ENCODE results near the gene ZNF367. TPM values are rescaled to one million over a fixed set of nuclear protein-coding genes. Genes with fewer than 3 reads are reported as not detected.
A peak's percentile ranks its signal among the peaks of the same experiment; 100 is the strongest.

ZNF367 gene
- total and polyA plus RNA-seq, 7 experiments from 2014 or later, result 0.71 to 22.9 (median 4.4) TPM

- H3K4me3 ChIP-seq (ENCODE audit: low read length), result no peak overlapping the region
These were observed 1.5 kb upstream of the ZNF367 start for GRCh38 chr9:96419691-96419969.

DNA sequence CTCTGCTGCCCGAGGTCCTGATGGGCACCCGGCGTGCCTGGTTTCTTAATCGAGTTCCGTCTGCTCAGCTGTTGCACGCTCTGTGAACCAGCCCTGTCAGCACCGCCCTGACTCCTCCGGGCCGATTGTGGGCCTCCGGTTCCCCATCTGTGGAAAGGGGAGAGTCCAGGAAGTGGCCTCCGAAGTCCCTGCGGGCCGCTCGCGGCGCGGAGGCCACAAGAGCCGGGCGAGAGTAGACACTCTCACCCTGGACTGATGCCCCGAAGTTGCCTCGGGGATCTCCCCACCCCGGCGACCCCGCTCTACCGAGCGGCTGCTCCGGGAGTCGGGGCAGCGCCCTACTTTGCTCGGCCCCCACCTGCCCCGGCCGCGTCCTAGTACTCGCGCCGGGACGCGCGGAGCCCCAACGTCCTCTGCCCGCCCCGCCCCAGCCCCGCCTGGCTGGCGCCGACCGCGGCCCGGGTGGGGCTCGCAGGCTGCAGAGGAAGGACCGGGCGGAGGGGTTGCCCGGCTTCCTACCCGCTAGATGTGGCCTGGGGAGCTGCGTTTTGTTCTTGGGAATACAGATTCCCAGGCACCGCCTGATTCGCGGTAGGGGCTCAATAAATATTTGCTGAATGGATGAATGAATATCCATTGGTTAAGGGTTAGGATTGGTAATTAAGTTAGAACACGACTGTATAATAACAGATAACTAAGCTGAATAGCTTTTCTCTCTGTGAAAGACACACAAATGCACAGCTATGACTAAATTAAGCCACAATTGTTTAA lies 935 bp upstream of the ZNF367 start:
- peak overlapping the region; percentile 85 for H3K27ac ChIP-seq (ENCODE audit: low read depth, low read length)
- ATAC-seq (peak; percentile 42), DNase-seq (peak in 4 of 9 donors; percentile 21 to 76 (median 37))
- intact Hi-C loops (cut with micrococcal nuclease), result loop anchor here (1.0 to 10.0 kb wide), 14 partner anchors 31 to 1683 kb away; partner anchors contain the start of genes HABP4 (in 2 of the 2), ZNF510 (in 2 of the 2), ANP32B (in 1 of the 2) and ERCC6L2 (in 1 of the 2)
- Mint-ChIP-seq H3K4me1 (peaks cover 14 to 32% (median 22%) of the 10 kb centered on the region in 7 donors), H3K4me3 (peak overlapping the region; percentile 87 to 98 (median 90)), H3K36me3 (no peaks in the 10 kb centered on the region), H3K27ac (peak overlapping the region; percentile 69 to 95 (median 88)), H3K9me3 (no peaks in the 10 kb centered on the region), H3K27me3 (no peaks in the 10 kb centered on the region)
- no peaks in the 10 kb centered on the region for H3K9me3 ChIP-seq (ENCODE audit: control insufficient read depth in 2 of 3, low read length in 3 of 3)
- H3K4me3 ChIP-seq (ENCODE audit: low read length), result peak overlapping the region; percentile 92
- H3K36me3 ChIP-seq (ENCODE audit: control insufficient read depth in 2 of 3, insufficient read depth in 3 of 3, low read length in 3 of 3), result peaks cover 0 to 12% (median 0%) of the 10 kb centered on the region in 3 experiments
- H3K27me3 ChIP-seq (ENCODE audit: control insufficient read depth in 2 of 2, insufficient read depth in 2 of 2, low read length in 2 of 2), result no peaks in the 10 kb centered on the region
- POLR2A ChIA-PET, result interaction anchor here (0.6 to 2.6 kb wide), 7 partner anchors 20 to 530 kb away, joined by 3 to 33 read pairs (median 4); partner anchors contain the start of gene HABP4
- H3K4me1 ChIP-seq (ENCODE audit: control insufficient read depth in 2 of 2, insufficient read depth in 2 of 2, low read length in 2 of 2), result peaks cover 12 to 22% of the 10 kb centered on the region in 2 donors
- CTCF ChIA-PET, result interaction anchor here (0.9 to 1.0 kb wide), 2 partner anchors 30 to 74 kb away, joined by 3 to 4 read pairs; partner anchors contain the start of gene HABP4

More at GRCh38 chr9:96419691-96419969, 1.5 kb upstream of the ZNF367 start:
- DNase-seq, result no peak
- H3K27me3 ChIP-seq (ENCODE audit: control insufficient read depth in 2 of 2, insufficient read depth in 2 of 2, low read length in 2 of 2), result no peaks in the 10 kb centered on the region
- POLR2A ChIA-PET, result interaction anchor here (0.6 to 2.6 kb wide), 5 partner anchors 21 to 530 kb away, joined by 4 to 33 read pairs (median 4); partner anchors contain the start of gene HABP4
- Mint-ChIP-seq H3K27me3 (no peaks in the 10 kb centered on the region), H3K36me3 (no peaks in the 10 kb centered on the region), H3K9me3 (no peaks in the 10 kb centered on the region), H3K27ac (peak overlapping the region; percentile 23 to 91 (median 83)), H3K4me1 (peaks cover 12 to 32% (median 21%) of the 10 kb centered on the region in 7 donors), H3K4me3 (peak overlapping the region; percentile 46 to 98 (median 84))
- CTCF ChIA-PET, result interaction anchor here (0.9 to 1.0 kb wide), 2 partner anchors 30 to 73 kb away, joined by 3 to 4 read pairs; partner anchors contain the start of gene HABP4
- H3K36me3 ChIP-seq (ENCODE audit: control insufficient read depth in 2 of 3, insufficient read depth in 3 of 3, low read length in 3 of 3), result peaks cover 0 to 12% (median 0%) of the 10 kb centered on the region in 3 experiments
- peak overlapping the region; percentile 85 for H3K27ac ChIP-seq (ENCODE audit: low read depth, low read length)
- no peak for ATAC-seq
- intact Hi-C loops (cut with micrococcal nuclease), result loop anchor here (1.0 to 10.0 kb wide), 8 partner anchors 147 to 1683 kb away; partner anchors contain the start of genes ZNF510 (in 2 of the 2), ANP32B (in 1 of the 2), NCBP1 (in 1 of the 2) and TSTD2 (in 1 of the 2)
- no peaks in the 10 kb centered on the region for H3K9me3 ChIP-seq (ENCODE audit: control insufficient read depth in 2 of 3, low read length in 3 of 3)
- H3K4me1 ChIP-seq (ENCODE audit: control insufficient read depth in 2 of 2, insufficient read depth in 2 of 2, low read length in 2 of 2), result peaks cover 6 to 19% of the 10 kb centered on the region in 2 donors

DNA sequence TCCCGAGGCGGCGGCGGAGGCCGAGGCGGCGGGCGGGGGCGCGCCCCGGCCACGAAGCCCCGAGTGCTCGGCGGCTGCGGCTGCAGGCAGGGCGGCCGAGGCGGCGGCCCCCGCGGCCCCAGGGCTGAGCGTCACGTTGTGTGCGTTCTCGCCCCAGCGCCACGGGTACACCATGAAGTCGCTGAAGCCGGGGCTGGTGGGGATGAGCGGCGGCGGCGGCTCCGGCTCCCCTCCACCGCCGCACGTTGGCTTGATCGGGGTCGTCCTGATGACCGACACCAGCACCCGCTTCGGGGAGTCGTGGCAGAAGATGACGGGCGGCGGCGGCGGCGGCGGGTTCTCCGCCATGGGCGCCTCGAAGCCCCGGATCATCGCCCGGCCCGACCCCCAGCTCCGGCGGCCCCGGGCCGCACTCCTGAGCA lies 498 bp downstream of the ZNF367 start:
- Mint-ChIP-seq H3K9me3 (no peaks in the 10 kb centered on the region), H3K4me3 (peak overlapping the region; percentile 84 to 98 (median 88)), H3K27me3 (no peaks in the 10 kb centered on the region), H3K4me1 (peaks cover 22 to 44% (median 36%) of the 10 kb centered on the region in 7 donors), H3K36me3 (no peaks in the 10 kb centered on the region), H3K27ac (peak overlapping the region; percentile 70 to 97 (median 89))
- peak in 1 of 9 donors; percentile 57 for DNase-seq
- POLR2A ChIA-PET, result interaction anchor here (0.5 to 2.6 kb wide), 5 partner anchors 9 to 1106 kb away, joined by 3 to 33 read pairs (median 4); partner anchors contain the start of gene HABP4
- intact Hi-C loops (cut with micrococcal nuclease), result loop anchor here (1.0 to 10.0 kb wide), 16 partner anchors 18 to 1685 kb away; partner anchors contain the start of genes HABP4 (in 2 of the 2), SLC35D2 (in 2 of the 2), ZNF510 (in 2 of the 2) and ANP32B (in 1 of the 2)
- CTCF ChIA-PET, result no interaction called here
- ATAC-seq, result peak; percentile 4
- H3K27me3 ChIP-seq (ENCODE audit: control insufficient read depth in 2 of 2, insufficient read depth in 2 of 2, low read length in 2 of 2), result no peaks in the 10 kb centered on the region
- H3K36me3 ChIP-seq (ENCODE audit: control insufficient read depth in 2 of 3, insufficient read depth in 3 of 3, low read length in 3 of 3), result peaks cover 0 to 12% (median 0%) of the 10 kb centered on the region in 3 experiments
- H3K4me3 ChIP-seq (ENCODE audit: low read length), result peak overlapping the region; percentile 92
- peak overlapping the region; percentile 85 for H3K27ac ChIP-seq (ENCODE audit: low read depth, low read length)
- peaks cover 19 to 36% of the 10 kb centered on the region in 2 donors for H3K4me1 ChIP-seq (ENCODE audit: control insufficient read depth in 2 of 2, insufficient read depth in 2 of 2, low read length in 2 of 2)
- H3K9me3 ChIP-seq (ENCODE audit: control insufficient read depth in 2 of 3, low read length in 3 of 3), result no peaks in the 10 kb centered on the region

DNA sequence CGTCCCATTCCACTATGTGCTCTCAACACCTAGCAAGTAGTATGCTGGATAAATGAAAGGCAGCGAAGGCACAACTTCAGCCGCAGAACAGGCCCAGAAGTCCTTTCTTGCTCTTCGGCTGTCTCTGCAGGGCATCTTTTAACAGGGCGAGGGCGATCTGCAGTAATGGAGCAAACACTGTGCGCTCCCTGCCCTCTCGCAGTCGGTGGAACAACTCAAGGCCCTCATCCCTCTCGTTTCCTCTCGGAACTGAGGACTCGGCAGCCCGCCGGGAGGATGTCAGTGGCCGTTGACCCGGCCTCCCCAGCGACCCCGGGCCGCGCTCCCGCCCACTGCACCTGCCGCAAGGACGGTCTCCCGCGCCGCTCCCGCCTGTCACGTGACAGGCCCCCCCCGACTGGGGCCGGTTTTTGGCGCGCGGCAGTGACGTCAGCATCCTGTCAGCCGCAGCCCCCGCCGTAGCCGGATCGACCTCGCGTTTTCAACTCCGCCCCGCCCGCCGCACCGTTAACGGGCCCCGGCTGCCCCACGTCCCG lies 1.1 kb downstream of the ZNF367 start:
- Histone ChIP-seq H3K9me3 (ENCODE audit: control insufficient read depth in 2 of 3, low read length in 3 of 3) (no peaks in the 10 kb centered on the region), H3K27ac (ENCODE audit: low read depth, low read length) (peak overlapping the region; percentile 98), H3K36me3 (ENCODE audit: control insufficient read depth in 2 of 3, insufficient read depth in 3 of 3, low read length in 3 of 3) (peaks cover 0 to 12% (median 0%) of the 10 kb centered on the region in 3 experiments), H3K4me1 (ENCODE audit: control insufficient read depth in 2 of 2, insufficient read depth in 2 of 2, low read length in 2 of 2) (peaks cover 19 to 36% of the 10 kb centered on the region in 2 donors), H3K4me3 (ENCODE audit: low read length) (peak overlapping the region; percentile 94), H3K27me3 (ENCODE audit: control insufficient read depth in 2 of 2, insufficient read depth in 2 of 2, low read length in 2 of 2) (no peaks in the 10 kb centered on the region)
- Mint-ChIP-seq H3K4me1 (peaks cover 25 to 47% (median 39%) of the 10 kb centered on the region in 7 donors), H3K27me3 (no peaks in the 10 kb centered on the region), H3K9me3 (no peaks in the 10 kb centered on the region), H3K27ac (peak overlapping the region; percentile 92 to 98 (median 96)), H3K4me3 (peak overlapping the region; percentile 87 to 98 (median 92)), H3K36me3 (no peaks in the 10 kb centered on the region)
- DNase-seq, result peak; percentile 77 to 90 (median 88)
- ChIA-PET POLR2A (interaction anchor here (0.5 to 2.6 kb wide), 11 partner anchors 10 to 1105 kb away, joined by 3 to 38 read pairs (median 4); partner anchors contain the start of gene HABP4), CTCF (interaction anchor here (1.2 to 1.5 kb wide), 2 partner anchors 18 to 91 kb away, joined by 4 to 7 read pairs; no protein-coding TSS in a partner anchor)
- peak; percentile 46 for ATAC-seq
- intact Hi-C loops (cut with micrococcal nuclease), result loop anchor here (1.0 to 10.0 kb wide), 10 partner anchors 18 to 1685 kb away; partner anchors contain the start of genes ZNF510 (in 2 of the 2), ANP32B (in 1 of the 2) and SLC35D2 (in 1 of the 2)

DNA sequence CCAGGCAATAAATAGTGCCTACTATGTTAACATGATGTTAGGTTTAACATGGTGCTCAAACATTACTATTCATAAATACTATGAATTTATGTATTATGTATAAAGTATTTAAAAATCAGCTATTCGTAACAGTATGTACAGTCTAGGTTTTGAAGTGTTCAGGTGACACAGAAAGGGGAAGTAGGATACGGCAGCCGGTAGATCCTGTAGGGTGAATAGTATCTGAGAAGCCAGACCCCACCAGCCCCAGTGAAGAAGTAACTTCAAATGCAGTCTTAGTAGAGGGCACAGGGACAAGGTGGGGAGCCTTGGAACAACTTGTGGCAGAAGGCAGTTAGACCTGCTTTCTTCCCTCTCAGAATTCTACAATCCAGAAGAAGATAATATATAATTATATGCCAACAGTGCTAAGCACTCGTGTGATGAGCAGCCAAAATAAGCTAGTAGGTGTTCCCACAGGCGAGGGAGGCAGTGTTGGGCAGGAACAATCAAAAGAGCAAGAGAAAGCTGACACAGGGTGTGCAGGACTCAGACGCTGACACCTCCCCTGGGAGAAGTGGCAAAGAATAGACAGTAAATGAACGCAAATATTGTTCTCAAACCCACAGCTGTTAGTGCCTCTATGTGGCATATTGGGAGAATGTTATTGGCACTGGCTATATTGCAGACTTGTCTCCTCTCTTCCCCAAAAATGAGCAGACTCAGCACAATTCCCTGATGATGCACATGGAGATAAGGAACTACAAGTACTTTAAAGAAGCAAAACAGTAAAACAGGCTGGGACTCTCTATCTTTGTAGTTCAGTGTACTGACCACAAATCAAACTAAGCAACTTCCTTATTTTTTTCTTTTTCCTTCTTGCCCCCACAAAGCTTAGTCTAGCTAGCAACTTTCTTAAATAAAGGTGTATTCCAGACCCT lies 4.6 kb downstream of the ZNF367 start:
- H3K27ac ChIP-seq (ENCODE audit: low read depth, low read length), result peak overlapping the region; percentile 58
- H3K9me3 ChIP-seq (ENCODE audit: control insufficient read depth in 2 of 3, low read length in 3 of 3), result no peaks in the 10 kb centered on the region
- H3K27me3 ChIP-seq (ENCODE audit: control insufficient read depth in 2 of 2, insufficient read depth in 2 of 2, low read length in 2 of 2), result no peaks in the 10 kb centered on the region
- H3K4me1 ChIP-seq (ENCODE audit: control insufficient read depth in 2 of 2, insufficient read depth in 2 of 2, low read length in 2 of 2), result peaks cover 19 to 25% of the 10 kb centered on the region in 2 donors
- H3K36me3 Mint-ChIP-seq, result peaks cover 0 to 5% (median 0%) of the 10 kb centered on the region in 5 donors
- ATAC-seq, result no peak
- H3K4me1 Mint-ChIP-seq, result peaks cover 24 to 44% (median 33%) of the 10 kb centered on the region in 7 donors
- peaks cover 0 to 12% (median 0%) of the 10 kb centered on the region in 3 experiments for H3K36me3 ChIP-seq (ENCODE audit: control insufficient read depth in 2 of 3, insufficient read depth in 3 of 3, low read length in 3 of 3)
- peak overlapping the region; percentile 64 to 84 (median 73) for H3K4me3 Mint-ChIP-seq
- peak overlapping the region; percentile 17 for H3K4me3 ChIP-seq (ENCODE audit: low read length)
- peak overlapping the region; percentile 66 to 92 (median 81) for H3K27ac Mint-ChIP-seq
- intact Hi-C loops (cut with micrococcal nuclease), result loop anchor here in 1 of 2 donors (10.0 kb wide), 4 partner anchors 361 to 1571 kb away; partner anchors contain the start of genes ANP32B and ZNF510
- H3K27me3 Mint-ChIP-seq, result no peaks in the 10 kb centered on the region
- peak in 1 of 9 donors; percentile 6 for DNase-seq
- no peaks in the 10 kb centered on the region for H3K9me3 Mint-ChIP-seq
- ChIA-PET CTCF (interaction anchor here (0.9 to 1.3 kb wide), 2 partner anchors 15 to 39 kb away, joined by 3 to 8 read pairs; no protein-coding TSS in a partner anchor), POLR2A (interaction anchor here (0.7 to 2.6 kb wide), 8 partner anchors 9 to 152 kb away, joined by 3 to 12 read pairs (median 4); no protein-coding TSS in a partner anchor)
